Neural progenitor cell (in vitro differentiated cells): Measurements from ENCODE around the gene U2AF1. TPM values are rescaled to one million over a fixed set of nuclear protein-coding genes. Genes with fewer than 3 reads are reported as not detected.
"Not testable (repeated sequence)": the region's sequence is repeated elsewhere in the genome, so short reads cannot be mapped to it uniquely, and the experiment has no call there.

Experiments used
- DNase-seq: peaks from one replicate; pipeline ENCODE4 v3.0.0-alpha.2; 2016; ENCODE audit warnings: low spot score
- H2AFZ ChIP-seq: fragments of 200-600 bp; sonication (generic); replicated peaks from 2 replicates; pipeline ENCODE4 v1.6.1; 2016; ENCODE audit warnings: antibody characterized with exemption
- H3F3A ChIP-seq: fragments of 200-600 bp; sonication (generic); 2 replicates; pipeline ENCODE4 v1.6.1; 2016; ENCODE audit warnings: antibody characterized with exemption, low read depth
- H3K27ac ChIP-seq: fragments of 200-600 bp; sonication (generic); 2 replicates; pipeline ENCODE4 v1.5.1; 2016; ENCODE audit warnings: mild to moderate bottlenecking
- H3K27me3 ChIP-seq: fragments of 200-600 bp; sonication (generic); 2 replicates; pipeline ENCODE4 v1.6.1; 2016; ENCODE audit warnings: mild to moderate bottlenecking, moderate library complexity
- H3K36me3 ChIP-seq: fragments of 200-600 bp; sonication (generic); 2 replicates; pipeline ENCODE4 v1.5.1; 2016
- H3K4me1 ChIP-seq: fragments of 200-600 bp; sonication (generic); 2 replicates; pipeline ENCODE4 v1.6.1; 2016; ENCODE audit warnings: mixed run types
- H3K4me2 ChIP-seq: fragments of 200-600 bp; sonication (generic); 2 replicates; pipeline ENCODE4 v1.6.1; 2016
- H3K4me3 ChIP-seq: fragments of 200-600 bp; sonication (generic); 2 replicates; pipeline ENCODE4 v1.5.1; 2016
- H3K79me2 ChIP-seq: fragments of 200-600 bp; sonication (generic); 2 replicates; pipeline ENCODE4 v1.6.1; 2016; ENCODE audit warnings: low read depth
- H3K9ac ChIP-seq: fragments of 200-600 bp; sonication (generic); 2 replicates; pipeline ENCODE4 v1.6.1; 2016
- H3K9me3 ChIP-seq: fragments of 200-600 bp; sonication (generic); 2 replicates; pipeline ENCODE4 v1.5.1; 2016; ENCODE audit warnings: low read depth
- H4K20me1 ChIP-seq: fragments of 200-600 bp; sonication (generic); 2 replicates; pipeline ENCODE4 v1.6.1; 2016; ENCODE audit warnings: low read depth
- H3K27ac Mint-ChIP-seq: 3 replicates; pipeline ENCODE4 v1.8.0; 2021; ENCODE audit warnings: mixed read lengths
- H3K27me3 Mint-ChIP-seq: 2 replicates; pipeline ENCODE4 v1.8.0; 2022; ENCODE audit warnings: low read depth, mild to moderate bottlenecking, inconsistent platforms, moderate library complexity, mixed read lengths; ENCODE audit not compliant: insufficient read depth
- H3K36me3 Mint-ChIP-seq: 3 replicates; pipeline ENCODE4 v1.8.0; 2021; ENCODE audit warnings: mixed read lengths
- H3K4me1 Mint-ChIP-seq: 3 replicates; pipeline ENCODE4 v1.8.0; 2021; ENCODE audit warnings: mixed read lengths
- H3K4me3 Mint-ChIP-seq: 3 replicates; pipeline ENCODE4 v1.8.0; 2021; ENCODE audit warnings: mild to moderate bottlenecking, moderate library complexity, mixed read lengths
- H3K9me3 Mint-ChIP-seq: 3 replicates; pipeline ENCODE4 v1.8.0; 2020; ENCODE audit warnings: mixed read lengths
- total RNA-seq: library from RNA; depleted of rRNA; stranded (reverse); fragments of >200 nt; gene quantifications from 2 replicates; pipeline ENCODE4 v1.2.3, GENCODE V29; 2015; ENCODE audit warnings: low replicate concordance

U2AF1 gene
- total RNA-seq, 1 donor from 2014 or later: 63.0 TPM

DNA sequence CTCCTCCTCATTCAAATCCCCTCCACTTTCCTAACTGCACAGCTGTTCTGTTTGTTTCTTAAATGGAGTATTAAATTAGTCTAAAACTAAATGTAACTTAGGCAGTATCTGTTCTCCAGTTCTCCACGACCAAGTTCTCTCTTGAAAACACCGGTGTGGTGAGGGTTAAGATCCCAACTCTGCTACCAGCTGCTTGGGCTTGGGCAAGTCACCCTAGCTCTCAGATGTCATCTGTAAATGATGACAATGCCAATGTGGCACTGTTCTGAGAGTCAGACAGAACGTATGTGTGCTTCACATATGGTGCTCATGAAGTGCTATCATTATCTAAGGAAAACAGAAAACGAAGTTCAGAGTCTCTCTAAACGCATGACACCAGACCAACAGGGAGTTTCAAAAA, 2.7 kb downstream of the U2AF1 start:
- not testable (repeated sequence) for H3K27ac Mint-ChIP-seq, H3K4me1 ChIP-seq, H3K4me2 ChIP-seq, H4K20me1 ChIP-seq, DNase-seq, H3K4me3 Mint-ChIP-seq, H3K4me1 Mint-ChIP-seq, H3K27me3 Mint-ChIP-seq, H2AFZ ChIP-seq, H3K9ac ChIP-seq, H3K4me3 ChIP-seq, H3K36me3 Mint-ChIP-seq, H3K79me2 ChIP-seq, H3K9me3 ChIP-seq, H3K27ac ChIP-seq, H3F3A ChIP-seq, H3K27me3 ChIP-seq, H3K9me3 Mint-ChIP-seq, H3K36me3 ChIP-seq

DNA sequence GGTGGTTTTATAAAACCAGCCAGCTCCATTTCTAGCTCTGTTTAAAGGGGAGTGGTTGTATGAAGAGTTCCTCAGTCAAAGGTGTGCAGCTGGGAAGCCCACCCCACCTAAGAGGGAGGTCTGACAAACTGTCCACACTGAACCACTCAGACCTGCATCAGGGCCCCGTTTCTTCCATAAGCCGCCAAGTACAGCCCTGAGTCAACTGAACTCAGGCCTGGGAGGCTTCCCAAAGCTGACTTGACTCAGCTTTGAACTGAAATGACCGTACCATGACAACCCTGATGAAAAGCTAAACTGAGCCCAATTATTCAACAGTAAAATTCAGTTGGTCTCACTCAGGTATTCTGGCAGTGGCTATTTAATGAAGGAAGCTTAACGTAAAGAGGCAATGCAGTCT, 5.1 kb downstream of the U2AF1 start:
- H3K4me3 Mint-ChIP-seq, H3K27ac Mint-ChIP-seq, H3K4me3 ChIP-seq, H3K4me1 Mint-ChIP-seq, H3K9me3 ChIP-seq, H3K4me1 ChIP-seq, H3K9ac ChIP-seq, H4K20me1 ChIP-seq, H3K27me3 Mint-ChIP-seq, H3K4me2 ChIP-seq, H3K27ac ChIP-seq, H3F3A ChIP-seq, H3K36me3 Mint-ChIP-seq, H3K27me3 ChIP-seq, H2AFZ ChIP-seq, H3K79me2 ChIP-seq, H3K9me3 Mint-ChIP-seq, H3K36me3 ChIP-seq, DNase-seq: not testable (repeated sequence)

DNA sequence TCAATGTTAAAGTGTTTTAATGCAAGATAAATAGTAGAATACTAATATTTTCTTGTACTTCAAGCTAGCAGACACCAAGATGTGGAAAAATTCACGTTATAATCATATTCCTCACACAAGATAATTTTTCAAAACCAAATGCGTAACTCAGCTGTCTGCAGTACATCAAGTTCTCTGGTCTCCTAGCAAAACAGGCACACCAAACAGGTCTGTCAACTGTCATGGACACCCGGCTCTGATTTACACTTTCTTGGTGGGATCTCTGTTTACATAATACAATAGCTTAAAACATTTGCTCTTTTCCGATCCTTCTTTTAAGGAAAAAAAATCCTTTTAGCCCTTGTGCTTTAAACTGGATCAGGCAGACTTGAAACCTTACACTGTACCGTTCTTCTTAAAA, 5.7 kb downstream of the U2AF1 start:
- H3K9ac ChIP-seq, H3K4me2 ChIP-seq, H3K27ac Mint-ChIP-seq, H3K36me3 ChIP-seq, H3K9me3 ChIP-seq, H3K4me3 ChIP-seq, H3K27ac ChIP-seq, H3K27me3 Mint-ChIP-seq, H3K27me3 ChIP-seq, H3K9me3 Mint-ChIP-seq, H3K4me1 ChIP-seq, H4K20me1 ChIP-seq, H3K4me3 Mint-ChIP-seq, H3K36me3 Mint-ChIP-seq, DNase-seq, H2AFZ ChIP-seq, H3K79me2 ChIP-seq, H3K4me1 Mint-ChIP-seq, H3F3A ChIP-seq: not testable (repeated sequence)

DNA sequence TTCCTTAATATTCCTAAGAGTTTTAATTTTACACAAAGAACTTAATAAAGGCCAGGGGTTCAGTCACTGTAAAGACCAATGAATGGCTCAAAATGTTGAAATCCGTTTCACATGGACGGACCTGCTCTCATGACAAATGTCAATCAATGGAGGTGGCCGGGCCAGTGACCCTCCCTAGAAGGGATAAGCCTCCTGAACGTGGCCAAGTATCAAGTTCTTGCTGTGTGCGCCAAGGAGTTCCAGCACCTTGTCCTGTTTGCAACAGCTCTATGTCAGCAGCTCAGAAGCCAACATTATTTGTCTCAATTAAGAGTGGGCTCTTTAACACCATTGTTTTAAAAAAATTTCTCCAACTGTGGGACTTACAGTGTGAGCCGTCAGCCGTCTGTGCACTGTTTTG, 6.4 kb downstream of the U2AF1 start:
- H2AFZ ChIP-seq, H3K27ac Mint-ChIP-seq, H3K27me3 Mint-ChIP-seq, H3K4me2 ChIP-seq, H3K27me3 ChIP-seq, H3K79me2 ChIP-seq, H3K4me3 Mint-ChIP-seq, H3K9ac ChIP-seq, H3K4me1 Mint-ChIP-seq, H3K9me3 ChIP-seq, H3K4me3 ChIP-seq, H3K4me1 ChIP-seq, H3K9me3 Mint-ChIP-seq, H3F3A ChIP-seq, H3K36me3 ChIP-seq, DNase-seq, H4K20me1 ChIP-seq, H3K27ac ChIP-seq, H3K36me3 Mint-ChIP-seq: not testable (repeated sequence)

DNA sequence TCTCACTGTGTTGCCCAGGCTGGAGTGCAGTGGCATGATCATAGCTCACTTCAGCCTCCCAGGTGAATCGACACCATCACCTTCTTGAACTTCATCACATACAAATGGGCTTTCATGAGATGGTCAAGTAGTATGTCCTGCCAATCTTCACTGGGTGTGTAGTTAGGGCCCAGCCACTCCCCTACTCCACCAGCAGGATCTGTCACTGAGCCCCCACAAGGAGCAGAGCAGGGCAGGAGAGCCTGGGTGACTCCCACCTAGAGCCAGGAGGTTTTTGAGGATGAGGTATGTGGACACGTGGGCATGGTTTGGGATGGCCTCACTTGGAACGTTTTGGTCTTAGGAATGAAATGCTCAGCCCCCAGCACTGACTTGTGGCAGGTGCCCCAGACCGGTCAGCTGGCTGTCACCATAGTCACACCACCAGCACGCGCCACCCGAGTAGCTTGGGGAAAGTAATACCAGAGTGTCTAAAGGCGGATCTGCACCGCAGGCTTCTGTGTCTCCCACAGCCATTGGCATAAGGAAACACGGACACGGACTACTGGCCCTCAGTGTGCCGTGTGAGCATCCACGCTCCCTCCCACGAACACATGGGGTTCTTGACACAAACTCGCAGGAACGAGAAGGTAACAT, 15.3 kb downstream of the U2AF1 start:
- not testable (repeated sequence) for H2AFZ ChIP-seq, H3K36me3 Mint-ChIP-seq, H3K36me3 ChIP-seq, H3K27ac ChIP-seq, H3K4me3 Mint-ChIP-seq, H3K27me3 ChIP-seq, H3K4me2 ChIP-seq, H3K9ac ChIP-seq, H3K4me3 ChIP-seq, H3K4me1 ChIP-seq, H3K4me1 Mint-ChIP-seq, H3K27me3 Mint-ChIP-seq, H3K9me3 ChIP-seq, H3F3A ChIP-seq, H3K27ac Mint-ChIP-seq, H3K79me2 ChIP-seq, DNase-seq, H3K9me3 Mint-ChIP-seq, H4K20me1 ChIP-seq

DNA sequence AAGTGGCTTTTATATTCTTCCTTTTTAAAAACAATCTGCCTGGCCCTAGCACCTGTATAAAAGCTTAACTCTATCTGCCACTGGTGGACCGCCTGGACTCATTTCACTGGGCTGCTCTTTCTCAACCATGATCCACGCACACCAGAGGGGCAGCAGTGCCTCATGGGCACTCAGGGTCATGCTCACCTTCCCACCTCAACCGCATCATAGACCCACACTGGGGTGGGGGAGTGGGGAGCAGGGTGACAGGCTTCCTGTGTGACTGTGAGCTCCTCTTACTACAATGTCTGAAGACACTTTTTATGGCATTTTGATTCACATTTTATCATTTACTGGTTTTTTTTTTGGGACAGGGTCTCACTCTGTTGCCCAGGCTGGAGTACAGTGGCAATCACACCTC, 16.4 kb downstream of the U2AF1 start:
- not testable (repeated sequence) for H3K9me3 Mint-ChIP-seq, H3K27me3 ChIP-seq, H3K4me3 Mint-ChIP-seq, H3K4me3 ChIP-seq, H2AFZ ChIP-seq, H3K27ac ChIP-seq, H3K79me2 ChIP-seq, H3K27ac Mint-ChIP-seq, H3K9ac ChIP-seq, H3K36me3 ChIP-seq, H3K36me3 Mint-ChIP-seq, H3K4me2 ChIP-seq, H3K4me1 Mint-ChIP-seq, DNase-seq, H3F3A ChIP-seq, H3K4me1 ChIP-seq, H3K9me3 ChIP-seq, H3K27me3 Mint-ChIP-seq, H4K20me1 ChIP-seq

DNA sequence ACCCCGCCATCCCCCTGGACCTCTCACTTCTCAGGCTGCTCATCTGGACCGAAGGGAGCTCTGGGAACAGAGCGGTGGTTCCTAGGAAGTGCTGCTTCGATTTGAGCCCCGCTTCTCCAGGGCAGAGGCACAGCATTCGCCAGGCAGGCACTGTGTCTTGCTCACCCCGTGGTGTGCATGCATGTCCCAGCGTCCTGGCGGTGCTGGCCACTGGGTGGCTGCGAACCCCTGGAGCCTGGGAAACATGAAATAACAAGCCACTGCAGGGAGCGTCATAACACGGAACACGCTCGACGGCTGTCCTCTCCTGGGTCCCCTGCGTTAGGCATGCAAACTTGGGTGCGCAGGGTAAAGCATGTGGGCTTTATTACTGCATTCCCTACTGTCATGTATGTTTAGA, 17.9 kb downstream of the U2AF1 start:
- not testable (repeated sequence) for H3K4me3 Mint-ChIP-seq, H4K20me1 ChIP-seq, H3K9ac ChIP-seq, H3K4me1 ChIP-seq, H3K36me3 Mint-ChIP-seq, H3K27me3 ChIP-seq, H3K79me2 ChIP-seq, H3K27ac ChIP-seq, H2AFZ ChIP-seq, H3K36me3 ChIP-seq, H3K27me3 Mint-ChIP-seq, H3K9me3 Mint-ChIP-seq, H3F3A ChIP-seq, DNase-seq, H3K4me2 ChIP-seq, H3K4me1 Mint-ChIP-seq, H3K27ac Mint-ChIP-seq, H3K4me3 ChIP-seq, H3K9me3 ChIP-seq

DNA sequence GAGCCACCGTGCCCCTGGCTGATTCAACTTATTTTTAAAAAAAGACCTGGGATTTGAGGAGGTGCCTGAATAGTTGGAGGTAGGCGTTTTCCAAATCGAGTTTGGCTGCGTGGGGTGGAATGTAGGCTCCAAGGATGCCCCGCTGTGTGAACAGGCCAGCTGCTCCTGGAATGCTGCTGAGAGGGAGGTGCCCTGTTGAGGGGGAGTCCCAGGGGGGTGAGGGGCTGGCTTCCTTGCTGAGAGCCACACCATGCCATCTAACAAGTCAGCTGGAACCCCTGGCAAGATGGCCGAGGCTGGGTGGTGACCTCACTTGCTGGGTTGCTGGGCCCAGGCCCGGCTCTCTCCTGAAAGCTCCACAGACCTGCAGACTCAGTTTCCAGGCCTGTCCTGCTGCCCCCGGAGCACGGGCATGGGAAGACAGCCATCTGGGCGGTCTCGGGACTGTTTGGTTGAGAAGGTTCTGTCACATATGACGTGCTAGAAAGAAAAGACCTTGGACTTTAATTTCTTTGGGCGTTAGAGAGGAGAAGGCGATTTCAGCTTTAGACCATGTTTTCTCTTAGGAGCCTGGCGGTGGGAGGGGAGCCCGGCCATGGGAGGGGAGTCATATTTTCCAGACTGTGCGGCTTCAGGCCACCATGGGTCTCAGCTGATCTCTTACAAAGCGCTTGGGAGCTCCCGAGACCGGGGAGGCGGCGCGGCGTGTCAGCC, 24.6 kb downstream of the U2AF1 start:
- H3K79me2 ChIP-seq, DNase-seq, H4K20me1 ChIP-seq, H3K9me3 Mint-ChIP-seq, H3K27me3 ChIP-seq, H3K9me3 ChIP-seq, H3K36me3 ChIP-seq, H3K4me2 ChIP-seq, H3K27ac Mint-ChIP-seq, H3K4me3 Mint-ChIP-seq, H3K4me1 Mint-ChIP-seq, H3K9ac ChIP-seq, H3K4me1 ChIP-seq, H2AFZ ChIP-seq, H3F3A ChIP-seq, H3K36me3 Mint-ChIP-seq, H3K27me3 Mint-ChIP-seq, H3K27ac ChIP-seq, H3K4me3 ChIP-seq: not testable (repeated sequence)
